ENCODE measurements around the gene PYM1. TPM values are rescaled to one million over a fixed set of nuclear protein-coding genes. Genes with fewer than 3 reads are reported as not detected.

The PYM1 gene
- total and polyA plus RNA-seq, 7 donors, result 17.5 to 93.9 (median 31.7) TPM

- DNase-seq, result no peak
- intact Hi-C loops (cut with DNase I), result no loop called here
Measured at GRCh38 chr12:55972456-55972855, 44.8 kb upstream of the PYM1 start.

GRCh38 chr12:55972042-55972441 lies 44.3 kb upstream of the PYM1 start:
- Histone ChIP-seq H3K27ac (peak overlapping the region; percentile 86 to 92 (median 90)), H3K36me3 (peaks cover 0 to 13% (median 0%) of the 10 kb centered on the region in 4 donors)
- intact Hi-C loops (cut with DNase I), result no loop called here

More at GRCh38 chr12:55972456-55972855, 44.8 kb upstream of the PYM1 start:
- Histone ChIP-seq H3K4me3 (peak overlapping the region in 3 of 4 donors; percentile 54 to 62 (median 59)), H3K4me1 (peaks cover 0 to 50% (median 34%) of the 10 kb centered on the region in 4 donors), H3K27me3 (no peaks in the 10 kb centered on the region), H3K9me3 (no peaks in the 10 kb centered on the region), H3K27ac (peak overlapping the region; percentile 86 to 92 (median 90)), H3K36me3 (peaks cover 0 to 14% (median 0%) of the 10 kb centered on the region in 4 donors)
- TF ChIP-seq POLR2A (IDR thresholded peaks at IDR 0.05), result no peak
- TF ChIP-seq CTCF (IDR thresholded peaks at IDR 0.05), result no peak
- TF ChIP-seq POLR2AphosphoS5 (IDR thresholded peaks at IDR 0.05), result no peak
- no peak for TF ChIP-seq EP300 (IDR thresholded peaks at IDR 0.05)
- WGBS, 2 donors, result 13 to 31% methylated on average over 1 of the region's 1 CpG

GRCh38 chr12:55970775-55971174 lies 43.1 kb upstream of the PYM1 start:
- Histone ChIP-seq H3K4me3 (no peak overlapping the region), H3K27ac (peak overlapping the region in 3 of 4 donors; percentile 89 to 92 (median 92)), H3K4me1 (peaks cover 0 to 41% (median 31%) of the 10 kb centered on the region in 4 donors), H3K36me3 (peaks cover 0 to 7% (median 0%) of the 10 kb centered on the region in 4 donors), H3K9me3 (no peaks in the 10 kb centered on the region), H3K27me3 (no peaks in the 10 kb centered on the region)
- no peak for DNase-seq
- intact Hi-C loops (cut with DNase I), result no loop called here
- 92 to 94% methylated on average over 7 of the region's 7 CpGs for WGBS, 2 donors
- TF ChIP-seq CTCF (IDR thresholded peaks at IDR 0.05), result no peak
- no peak for TF ChIP-seq POLR2AphosphoS5 (IDR thresholded peaks at IDR 0.05)
- no peak for TF ChIP-seq EP300 (IDR thresholded peaks at IDR 0.05)
- TF ChIP-seq POLR2A (IDR thresholded peaks at IDR 0.05), result no peak

More at GRCh38 chr12:55972042-55972441, 44.3 kb upstream of the PYM1 start:
- TF ChIP-seq POLR2AphosphoS5 (IDR thresholded peaks at IDR 0.05) (no peak), EP300 (IDR thresholded peaks at IDR 0.05) (no peak), CTCF (IDR thresholded peaks at IDR 0.05) (no peak), POLR2A (IDR thresholded peaks at IDR 0.05) (no peak)
- peak; percentile 40 for DNase-seq
- H3K4me1 ChIP-seq, result peaks cover 0 to 49% (median 36%) of the 10 kb centered on the region in 4 donors
- 50 to 69% methylated on average over 3 of the region's 3 CpGs for WGBS, 2 donors
- no peaks in the 10 kb centered on the region for H3K27me3 ChIP-seq
- H3K9me3 ChIP-seq, result no peaks in the 10 kb centered on the region
- H3K4me3 ChIP-seq, result peak overlapping the region in 1 of 4 donors; percentile 62

GRCh38 chr12:55969356-55969755 lies 41.7 kb upstream of the PYM1 start:
- intact Hi-C loops (cut with DNase I), result no loop called here
- WGBS, 2 donors, result 75 to 86% methylated on average over 4 of the region's 4 CpGs
- no peaks in the 10 kb centered on the region for H3K9me3 ChIP-seq
- peaks cover 0 to 30% (median 21%) of the 10 kb centered on the region in 4 donors for H3K4me1 ChIP-seq
- peaks cover 0 to 7% (median 0%) of the 10 kb centered on the region in 4 donors for H3K36me3 ChIP-seq
- no peak overlapping the region for H3K4me3 ChIP-seq
- no peaks in the 10 kb centered on the region for H3K27me3 ChIP-seq
- no peak for DNase-seq
- H3K27ac ChIP-seq, result peak overlapping the region in 1 of 4 donors; percentile 89
- TF ChIP-seq POLR2AphosphoS5 (IDR thresholded peaks at IDR 0.05) (no peak), POLR2A (IDR thresholded peaks at IDR 0.05) (no peak), EP300 (IDR thresholded peaks at IDR 0.05) (no peak), CTCF (IDR thresholded peaks at IDR 0.05) (no peak)

All from sigmoid colon (tissue), 7 donors.